GM18499 (cell line): ENCODE results near the gene RABL2A.
"Not testable (repeated sequence)": the region's sequence is repeated elsewhere in the genome, so short reads cannot be mapped to it uniquely, and the experiment has no call there.

Experiments
- ATAC-seq: cut with Tn5 transposase; IDR thresholded peaks from one replicate; pipeline ENCODE4 v1.9.1; 2021; ENCODE audit warnings: moderate number of reproducible peaks; ENCODE audit not compliant: insufficient read depth, unreplicated experiment

RABL2A gene

DNA sequence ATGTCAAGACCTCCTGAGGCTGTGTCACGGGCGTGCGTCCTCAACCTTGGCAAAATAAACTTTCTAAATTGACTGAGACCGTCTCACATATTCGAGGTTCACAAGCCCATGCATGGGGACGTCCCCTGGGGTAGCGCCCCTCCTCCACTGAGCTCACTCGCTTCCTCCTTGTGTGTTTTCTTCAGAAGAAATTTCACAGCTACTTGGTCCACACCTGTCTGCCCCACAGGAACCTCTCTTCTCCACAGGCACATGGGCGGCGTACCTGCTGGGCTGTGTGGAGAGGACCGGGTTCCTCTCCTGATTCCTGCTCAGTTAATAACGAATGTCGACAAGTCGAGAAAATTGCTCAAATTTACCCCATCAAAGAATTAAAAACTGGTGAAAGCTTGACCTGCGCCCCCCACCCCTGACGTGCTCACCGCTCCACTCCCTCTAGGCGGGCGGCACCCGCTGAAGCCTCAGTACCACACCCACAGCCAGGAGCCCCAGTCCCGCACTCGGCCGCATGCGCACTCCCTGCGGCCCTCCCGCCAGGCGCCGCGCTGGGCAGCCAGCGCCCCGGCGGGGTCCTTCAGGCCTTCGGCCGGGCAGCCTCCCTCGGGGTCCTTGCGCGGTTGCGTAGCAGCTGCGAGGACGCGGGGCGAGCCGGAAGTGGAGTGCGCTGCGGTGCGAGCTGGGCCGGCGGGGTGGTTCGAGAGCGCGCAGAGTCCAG is at the start of gene RABL2A:
Gene RABL2A (plus strand): TSS at position 651 of the 715 bp plus-strand sequence. CDS start 1,341 bp downstream, outside the sequence.
- peak; percentile 80 for ATAC-seq

DNA sequence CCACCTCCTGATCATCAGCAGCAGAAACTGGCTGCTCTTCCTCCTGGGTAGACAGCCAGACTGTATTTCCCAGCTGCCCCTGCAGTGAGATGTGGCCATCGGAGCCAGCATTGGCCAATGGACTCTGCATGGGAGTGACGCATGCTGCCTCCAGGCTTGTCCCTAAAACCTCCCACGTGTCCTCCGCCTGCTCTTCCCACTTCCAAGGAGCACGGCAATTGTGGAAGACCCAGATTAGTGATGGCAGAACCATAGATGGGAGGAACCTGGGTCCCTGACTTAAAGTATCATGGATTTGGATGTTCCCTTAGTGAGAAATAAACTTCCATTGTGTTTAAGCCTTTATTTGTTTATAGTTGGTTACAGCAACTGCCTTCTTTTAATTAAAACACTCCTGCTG is 48.6 kb upstream of the RABL2A start:
- not testable (repeated sequence) for ATAC-seq

DNA sequence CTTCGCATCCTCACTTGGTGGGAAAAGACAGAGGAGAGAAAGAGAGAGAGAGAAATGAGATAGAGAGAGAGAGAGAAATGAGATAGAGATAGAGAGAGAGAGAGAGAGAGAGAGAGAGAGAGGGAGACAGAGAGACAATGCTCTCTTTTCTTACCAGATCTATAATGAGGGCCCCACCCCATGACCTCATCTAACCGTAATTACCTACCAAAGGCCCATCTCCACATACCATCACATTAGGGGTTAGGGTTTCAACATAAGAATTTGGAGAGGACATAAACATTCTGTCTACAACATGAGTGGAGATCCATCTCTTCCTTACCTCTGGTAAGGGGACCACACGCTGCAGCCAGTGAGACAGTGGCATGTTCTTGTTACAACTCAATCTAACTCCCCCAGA is 44.6 kb upstream of the RABL2A start:
- ATAC-seq, result not testable (repeated sequence)

DNA sequence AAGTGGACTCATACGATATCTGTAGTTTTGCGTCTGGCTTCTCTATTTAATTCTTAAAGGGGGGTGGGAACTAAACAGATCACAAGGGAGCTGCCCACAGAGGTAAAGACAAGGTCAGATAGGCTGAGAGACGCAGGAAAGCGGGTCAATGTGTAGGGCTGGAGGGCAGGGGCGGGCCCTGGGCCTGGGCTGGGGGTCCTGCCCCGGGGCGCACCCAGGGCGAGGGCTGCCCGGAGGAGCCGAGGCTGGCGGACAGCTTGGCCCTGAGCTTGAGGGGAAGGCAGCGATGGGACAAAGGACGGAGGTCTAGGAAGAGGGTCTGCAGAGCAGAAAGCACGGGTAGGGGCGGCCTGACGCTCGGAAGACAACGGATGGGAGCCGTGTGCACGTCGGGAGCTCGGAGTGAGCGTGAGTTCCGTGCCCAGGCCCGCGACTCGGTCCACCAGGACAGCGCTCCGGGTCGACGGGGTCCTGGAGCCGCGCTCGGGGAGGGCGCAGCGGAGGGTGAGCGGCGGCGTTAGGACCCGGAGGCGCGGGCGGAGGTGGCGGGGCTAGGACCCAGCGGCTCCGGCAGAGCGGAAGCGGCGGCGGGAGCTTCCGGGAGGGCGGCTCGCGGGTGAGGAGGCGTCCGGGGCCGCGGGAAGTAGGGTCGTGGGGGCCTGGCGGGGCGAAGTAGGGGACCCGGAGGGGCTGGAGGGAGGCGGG is 43.4 kb upstream of the RABL2A start:
- ATAC-seq, result not testable (repeated sequence)

DNA sequence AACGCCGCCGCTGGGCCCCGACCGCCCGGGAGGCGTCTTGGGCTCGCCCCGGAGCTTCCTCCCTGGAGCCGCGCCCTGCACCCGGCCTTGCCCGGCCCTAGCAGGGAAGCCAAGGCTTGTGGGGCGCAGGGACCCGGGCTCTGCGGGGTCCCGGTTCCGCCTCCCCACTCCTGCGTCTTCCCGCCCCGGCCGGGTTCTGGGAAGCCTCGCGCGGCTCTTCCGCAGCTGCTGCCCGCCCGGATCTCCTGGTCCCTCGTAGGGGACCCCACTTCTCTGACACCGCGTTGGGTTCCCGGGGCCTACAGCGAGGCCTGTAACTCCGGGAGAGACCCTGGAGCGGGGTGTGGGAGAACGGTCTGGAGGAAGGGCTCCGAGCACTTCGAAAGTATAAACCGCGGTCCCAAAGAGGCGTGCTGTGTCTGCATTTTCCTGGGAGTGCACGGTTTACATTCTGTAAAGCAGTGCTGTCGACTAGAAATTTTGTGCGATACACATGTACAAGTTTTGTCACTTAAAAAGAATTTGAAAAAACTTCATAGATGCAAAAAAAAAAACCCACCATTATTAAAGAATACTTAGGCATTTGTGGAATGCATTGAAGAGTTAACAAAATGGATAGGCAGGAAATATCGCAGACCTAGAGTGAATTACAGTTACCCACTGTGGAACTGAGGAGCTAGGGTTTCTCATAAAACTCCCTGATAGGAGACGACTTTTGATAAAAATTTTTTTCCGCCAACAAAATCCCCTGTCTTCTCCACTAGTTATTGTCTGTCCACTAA is 42.6 kb upstream of the RABL2A start:
- ATAC-seq, result not testable (repeated sequence)

GRCh38 chr2:113587201-113587600 is 39.9 kb upstream of the RABL2A start:
- ATAC-seq, result not testable (repeated sequence)

- not testable (repeated sequence) for ATAC-seq
Observed at GRCh38 chr2:113589591-113589990, 37.5 kb upstream of the RABL2A start.

DNA sequence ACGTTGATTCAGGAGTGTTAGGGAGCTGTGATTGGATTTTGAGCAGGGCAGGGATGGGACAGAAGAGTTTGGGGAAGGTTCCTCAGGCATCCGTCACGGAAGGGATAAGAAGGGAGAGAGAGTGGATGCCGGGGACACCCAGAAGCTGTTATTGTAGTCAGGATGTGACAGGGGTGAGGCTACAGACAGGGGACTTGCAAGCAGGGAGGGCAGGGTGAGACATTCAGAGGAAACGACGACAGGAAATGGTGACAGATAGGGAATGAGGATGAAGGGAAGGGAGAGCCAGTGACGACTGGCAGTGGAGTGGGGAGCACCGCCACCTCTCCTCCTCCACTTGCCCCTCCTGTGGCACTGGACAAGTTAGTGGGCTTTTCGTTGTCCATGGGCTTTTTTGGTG is 35.1 kb upstream of the RABL2A start:
- not testable (repeated sequence) for ATAC-seq

DNA sequence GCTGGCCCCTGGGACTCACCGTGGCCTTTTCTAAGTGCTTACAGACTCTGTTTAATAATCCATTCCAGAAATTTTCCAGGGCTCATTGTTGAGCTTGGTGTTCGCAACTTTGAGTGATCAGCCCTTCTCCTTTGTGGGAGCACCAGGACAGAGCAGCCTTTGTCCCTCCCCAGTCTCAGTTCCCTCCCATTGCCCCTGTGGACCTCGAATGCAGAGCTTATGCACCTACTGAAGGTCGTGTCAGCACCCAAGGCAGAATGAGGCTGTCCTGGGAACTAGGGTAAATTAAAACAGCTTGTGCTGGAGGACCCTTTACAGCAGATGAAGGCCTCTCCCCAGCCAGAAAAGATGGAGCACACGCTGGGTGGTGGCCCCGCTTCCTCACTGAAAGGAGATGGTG is 33.8 kb upstream of the RABL2A start:
- not testable (repeated sequence) for ATAC-seq

DNA sequence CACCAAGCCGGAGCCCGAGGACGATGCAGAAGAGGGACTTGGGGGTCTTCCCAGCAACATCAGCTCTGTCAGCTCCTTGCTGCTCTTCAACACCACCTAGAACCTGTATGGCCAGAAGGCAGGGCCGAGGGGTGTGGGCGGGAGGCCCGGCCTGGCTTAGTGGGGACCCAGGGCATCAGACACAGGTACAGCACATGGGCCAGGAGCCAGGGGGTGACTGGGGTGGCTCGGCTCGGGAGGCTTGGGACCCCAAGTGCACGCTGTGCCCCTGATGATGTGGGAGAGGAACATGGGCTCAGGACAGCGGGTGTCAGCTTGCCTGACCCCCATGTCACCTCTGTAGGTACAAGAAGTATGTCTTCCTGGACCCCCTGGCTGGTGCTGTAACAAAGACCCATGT is 31.3 kb upstream of the RABL2A start:
- ATAC-seq, result not testable (repeated sequence)

- not testable (repeated sequence) for ATAC-seq
Observed at GRCh38 chr2:113597164-113597563, 29.9 kb upstream of the RABL2A start.

GRCh38 chr2:113597572-113597971 is 29.5 kb upstream of the RABL2A start:
- not testable (repeated sequence) for ATAC-seq

DNA sequence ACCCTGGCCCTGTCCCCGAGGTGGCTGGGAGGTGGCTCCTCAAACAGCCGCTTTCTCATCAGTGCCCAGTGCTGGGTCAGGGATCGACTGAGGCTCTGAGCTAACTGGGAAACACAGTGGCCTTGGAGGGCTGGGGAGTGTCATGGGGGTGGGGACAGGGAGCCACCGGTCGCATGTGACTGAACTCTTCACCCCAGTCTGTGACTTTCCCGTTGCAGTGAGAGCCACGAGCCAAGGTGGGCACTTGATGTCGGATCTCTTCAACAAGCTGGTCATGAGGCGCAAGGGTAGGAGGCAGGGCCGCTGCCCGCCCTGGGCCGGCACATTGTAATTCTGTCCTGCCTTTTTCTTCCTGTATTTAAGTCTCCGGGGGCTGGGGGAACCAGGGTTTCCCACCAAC is 28.9 kb upstream of the RABL2A start:
- ATAC-seq, result not testable (repeated sequence)

DNA sequence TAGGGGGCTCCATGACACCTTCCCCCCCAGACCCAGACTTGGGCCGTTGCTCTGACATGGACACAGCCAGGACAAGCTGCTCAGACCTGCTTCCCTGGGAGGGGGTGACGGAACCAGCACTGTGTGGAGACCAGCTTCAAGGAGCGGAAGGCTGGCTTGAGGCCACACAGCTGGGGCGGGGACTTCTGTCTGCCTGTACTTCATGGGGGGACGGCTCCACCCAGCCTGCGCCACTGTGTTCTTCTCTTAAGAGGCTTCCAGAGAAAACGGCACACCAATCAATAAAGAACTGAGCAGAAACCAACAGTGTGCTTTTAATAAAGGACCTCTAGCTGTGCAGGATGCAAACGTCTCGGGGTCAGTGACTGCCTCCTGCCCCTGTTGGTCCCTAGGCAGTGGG is 28.3 kb upstream of the RABL2A start:
- not testable (repeated sequence) for ATAC-seq

GRCh38 chr2:113599208-113599607 is 27.9 kb upstream of the RABL2A start:
- not testable (repeated sequence) for ATAC-seq

GRCh38 chr2:113602040-113602769 is 24.9 kb upstream of the RABL2A start:
- ATAC-seq, result not testable (repeated sequence)

DNA sequence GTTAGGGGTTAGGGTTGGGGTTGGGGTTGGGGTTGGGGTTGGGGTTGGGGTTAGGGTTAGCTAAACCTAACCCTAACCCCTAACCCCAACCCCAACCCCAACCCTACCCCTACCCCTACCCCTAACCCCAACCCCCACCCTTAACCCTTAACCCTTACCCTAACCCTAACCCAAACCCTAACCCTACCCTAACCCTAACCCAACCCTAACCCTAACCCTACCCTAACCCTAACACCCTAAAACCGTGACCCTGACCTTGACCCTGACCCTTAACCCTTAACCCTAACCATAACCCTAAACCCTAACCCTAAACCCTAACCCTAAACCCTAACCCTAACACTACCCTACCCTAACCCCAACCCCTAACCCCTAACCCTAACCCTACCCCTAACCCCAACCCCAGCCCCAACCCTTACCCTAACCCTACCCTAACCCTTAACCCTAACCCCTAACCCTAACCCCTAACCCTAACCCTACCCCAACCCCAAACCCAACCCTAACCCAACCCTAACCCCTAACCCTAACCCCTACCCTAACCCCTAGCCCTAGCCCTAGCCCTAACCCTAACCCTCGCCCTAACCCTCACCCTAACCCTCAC is 24.1 kb upstream of the RABL2A start:
- no peak for ATAC-seq

DNA sequence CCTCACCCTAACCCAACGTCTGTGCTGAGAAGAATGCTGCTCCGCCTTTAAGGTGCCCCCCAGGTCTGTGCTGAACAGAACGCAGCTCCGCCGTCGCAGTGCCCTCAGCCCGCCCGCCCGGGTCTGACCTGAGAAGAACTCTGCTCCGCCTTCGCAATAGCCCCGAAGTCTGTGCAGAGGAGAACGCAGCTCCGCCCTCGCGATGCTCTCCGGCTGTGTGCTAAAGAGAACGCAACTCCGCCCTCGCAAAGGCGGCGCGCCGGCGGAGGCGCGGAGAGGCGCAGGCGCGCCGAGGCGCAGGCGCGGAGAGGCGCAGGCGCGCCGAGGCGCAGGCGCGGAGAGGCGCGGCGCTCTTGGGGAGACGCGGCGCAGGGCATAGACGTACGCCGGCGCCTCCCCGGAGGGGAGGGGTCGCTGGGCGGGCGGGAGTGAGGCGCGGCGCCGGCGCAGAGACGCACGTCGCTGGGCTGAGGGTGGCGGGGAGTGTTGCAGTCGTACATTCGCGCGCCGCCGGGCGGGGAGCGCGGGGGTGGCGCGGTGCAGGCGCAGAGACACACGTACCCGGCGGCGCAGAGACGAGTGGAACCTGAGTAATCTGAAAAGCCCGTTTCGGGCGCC is 23.5 kb upstream of the RABL2A start:
- peak; percentile 82 for ATAC-seq

GRCh38 chr2:113604085-113604477 is 23.0 kb upstream of the RABL2A start:
- ATAC-seq, result peak; percentile 22
